Body of pancreas (tissue), 4 donors: ENCODE results near the gene TCF3.

ENCODE experiments used
- CTCF ChIP-seq, 7 experiments: fragments of 450-650 bp in 4 of 7; fragments of 200-600 bp in 3 of 7; sonication (generic) in 3 of 7; IDR thresholded peaks; one replicate each; pipeline ENCODE4 v1.5.1; 2016 to 2019; ENCODE audit warnings: antibody characterized with exemption in 7 of 7
- POLR2A ChIP-seq, 3 donors: fragments of 450-650 bp; IDR thresholded peaks; one replicate each; pipeline ENCODE4 v1.6.1; 2016; ENCODE audit warnings: antibody characterized with exemption in 3 of 3, mild to moderate bottlenecking in 2 of 3

GRCh38 chr19:1606138-1606651 lies 46.2 kb downstream of the TCF3 start:
- TF ChIP-seq CTCF (IDR thresholded peaks at IDR 0.05) (no peak), POLR2A (IDR thresholded peaks at IDR 0.05) (no peak)
